CMK (cell line): ENCODE results near the gene PIK3C2G.

Experiments
- DNase-seq: peaks from one replicate; pipeline ENCODE4 v3.0.0-alpha.2; 2010; ENCODE audit warnings: low read depth

The PIK3C2G gene

DNA sequence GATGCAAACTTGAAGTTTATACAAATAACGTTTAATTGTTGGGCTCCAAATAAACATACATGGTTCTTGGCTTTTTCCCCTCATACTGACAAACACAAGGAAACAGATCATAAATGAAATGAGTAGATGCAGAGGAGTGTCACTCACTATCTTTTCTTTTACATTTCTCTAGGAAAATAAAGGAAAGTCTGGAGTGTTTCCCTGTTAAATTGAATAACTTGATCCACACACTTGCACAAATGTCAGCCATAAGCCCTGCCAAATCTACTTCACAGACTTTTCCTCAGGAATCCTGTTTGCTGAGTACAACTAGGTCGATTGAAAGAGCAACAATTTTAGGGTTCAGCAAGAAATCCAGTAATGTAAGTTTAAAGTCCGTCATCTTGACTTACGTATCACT is 301.2 kb downstream of the PIK3C2G start:
- DNase-seq: no peak

DNA sequence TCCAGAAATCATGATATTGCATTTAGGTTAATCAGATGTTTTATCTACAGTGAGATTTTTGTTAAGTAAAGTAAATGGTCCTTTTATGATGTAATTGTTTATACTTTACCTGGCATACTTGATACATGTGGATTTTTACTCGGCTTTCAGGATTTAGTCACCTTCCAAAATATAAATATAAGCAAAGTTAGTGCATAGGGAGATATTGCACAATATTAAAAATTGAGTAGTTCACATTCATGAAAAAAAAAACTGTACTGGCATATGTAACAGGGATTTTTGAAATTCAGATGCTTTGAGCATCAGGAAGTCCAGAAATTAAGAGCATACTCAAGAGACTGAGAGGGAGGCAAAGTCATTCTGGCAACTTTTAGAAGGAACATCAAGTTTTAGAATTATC is 303.0 kb downstream of the PIK3C2G start:
- DNase-seq: no peak

DNA sequence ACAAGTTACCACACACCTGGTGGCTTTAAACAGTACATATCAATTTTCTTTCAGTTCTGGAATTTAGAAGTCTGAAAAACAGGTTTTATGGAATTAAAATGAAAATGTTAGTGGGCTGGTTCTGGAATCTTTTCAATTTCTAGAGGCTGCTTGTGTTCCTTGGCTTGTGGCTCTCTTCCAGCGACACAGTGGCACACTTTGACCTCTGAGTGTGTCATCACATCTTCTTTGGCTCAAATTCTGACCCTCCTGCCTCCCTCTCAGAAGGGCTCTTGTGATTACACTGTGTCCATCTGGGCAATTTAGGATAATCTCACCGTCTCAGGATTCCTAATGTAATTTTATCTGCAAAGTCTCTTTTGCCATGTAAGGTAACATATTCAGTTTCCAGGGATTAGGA is 306.5 kb downstream of the PIK3C2G start:
- no peak for DNase-seq

DNA sequence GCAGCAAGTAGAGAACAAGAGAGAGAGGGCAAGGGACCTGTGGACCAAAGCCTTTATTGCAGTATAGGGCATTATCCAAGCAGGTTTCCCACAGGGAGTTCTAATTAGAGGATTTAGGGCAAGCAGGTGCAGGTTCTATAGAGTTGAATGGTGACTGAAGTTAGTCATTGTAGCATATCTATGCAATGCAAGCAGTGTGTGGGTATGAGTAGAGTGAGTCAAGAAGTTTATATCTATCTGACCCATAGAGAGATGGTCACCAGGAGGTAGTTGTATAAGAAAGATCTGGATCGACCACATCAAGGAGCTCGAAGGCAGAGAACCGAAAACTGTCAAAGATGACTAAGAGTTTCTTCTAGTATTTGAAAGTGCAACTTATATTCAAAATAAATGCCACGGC is 309.2 kb downstream of the PIK3C2G start:
- no peak for DNase-seq

DNA sequence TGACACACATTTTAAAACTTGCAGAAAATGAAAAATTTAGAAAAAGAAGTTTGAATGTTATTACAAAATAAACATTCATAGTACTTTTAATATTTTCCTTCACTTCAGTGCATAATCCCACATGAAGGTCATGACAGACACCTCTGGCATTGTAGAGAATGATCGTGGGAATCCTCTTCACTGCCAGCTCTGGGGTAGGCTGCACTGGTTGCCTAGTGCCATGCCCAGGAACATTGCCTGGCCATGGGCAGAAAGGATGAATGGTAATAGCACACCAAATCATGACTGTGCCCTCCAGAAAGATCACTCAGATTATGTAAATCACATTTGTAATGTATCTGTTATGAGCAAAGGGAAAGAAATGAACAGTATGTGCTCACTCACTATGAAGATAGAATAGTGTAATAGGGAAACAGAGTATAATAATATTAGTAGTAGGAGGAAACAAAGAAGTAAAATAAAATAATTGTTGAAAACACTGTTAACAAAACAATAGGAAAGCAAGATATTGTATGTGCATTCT is 314.8 kb downstream of the PIK3C2G start:
- no peak for DNase-seq

DNA sequence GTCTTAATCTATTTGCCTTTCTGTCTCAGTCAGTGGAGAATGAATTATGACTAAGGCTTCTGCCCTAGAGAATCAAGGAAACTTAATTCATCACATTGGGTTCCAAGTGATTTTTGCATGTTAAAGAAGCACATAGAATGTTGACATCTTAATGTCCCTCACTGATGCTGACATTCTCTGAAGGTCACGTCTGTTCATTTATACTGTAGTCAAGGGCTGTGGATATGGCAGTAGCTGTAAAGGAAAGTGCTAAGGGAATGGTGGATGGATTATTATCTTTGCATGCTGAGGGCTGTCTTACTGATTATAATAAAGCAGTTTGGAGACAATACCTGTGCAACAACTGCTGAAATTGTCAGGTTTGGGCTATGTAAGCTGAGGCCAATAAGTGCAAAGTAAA is 315.3 kb downstream of the PIK3C2G start:
- no peak for DNase-seq

DNA sequence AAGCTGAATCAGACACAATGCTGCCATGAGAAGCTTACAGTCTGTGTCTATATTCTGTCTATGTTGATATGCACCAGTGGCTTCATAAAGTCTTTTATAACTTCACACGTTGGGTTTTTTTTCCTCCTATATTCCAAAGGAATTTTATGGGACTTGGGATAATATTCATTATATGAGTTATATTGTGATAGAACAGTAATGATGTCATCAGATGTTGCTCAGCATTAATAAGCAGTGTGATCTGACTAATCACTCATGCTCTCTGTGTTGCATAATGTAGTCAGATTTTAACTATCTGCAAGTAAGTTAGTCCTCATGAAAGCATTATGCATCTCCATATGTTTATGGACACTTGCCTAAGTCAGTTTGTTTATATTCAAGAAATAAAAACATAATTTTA is 316.9 kb downstream of the PIK3C2G start:
- DNase-seq: no peak

DNA sequence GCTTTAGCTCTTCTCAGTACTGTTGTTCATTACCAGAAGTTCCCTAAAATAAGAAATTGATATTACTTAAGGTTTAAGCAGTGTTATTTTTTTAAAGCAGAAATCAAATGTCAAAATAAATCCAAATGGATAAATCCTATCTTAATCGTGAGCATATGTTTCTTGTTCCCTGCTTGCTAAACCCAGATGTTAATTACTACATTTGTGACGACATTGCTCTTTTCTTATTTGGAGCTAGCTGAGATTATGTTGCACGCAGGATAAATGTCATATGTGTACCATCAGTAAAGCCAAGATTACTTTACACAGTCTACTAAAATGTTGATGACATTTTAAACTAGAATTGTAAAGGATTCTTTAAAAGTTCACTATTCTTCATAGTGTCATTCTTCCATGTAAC is 319.0 kb downstream of the PIK3C2G start:
- no peak for DNase-seq

DNA sequence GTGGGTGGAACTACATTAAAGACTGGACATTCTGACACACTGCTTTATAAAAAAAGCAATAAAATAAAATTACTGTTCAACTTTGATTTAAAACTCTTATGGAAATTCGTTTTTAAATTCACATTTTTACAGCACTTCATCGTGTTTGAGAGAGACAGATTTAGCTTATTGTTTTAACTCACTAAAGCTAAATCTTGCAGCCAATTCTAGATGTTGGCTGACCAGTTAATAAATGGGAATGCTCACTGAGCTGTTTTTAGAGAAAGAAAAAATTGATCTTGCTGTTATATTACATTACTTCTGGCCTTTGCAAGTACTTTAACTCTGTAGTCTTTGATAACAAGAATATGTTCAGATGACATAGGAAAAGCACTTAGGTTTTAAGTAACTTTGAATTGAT is 319.4 kb downstream of the PIK3C2G start:
- DNase-seq: no peak

DNA sequence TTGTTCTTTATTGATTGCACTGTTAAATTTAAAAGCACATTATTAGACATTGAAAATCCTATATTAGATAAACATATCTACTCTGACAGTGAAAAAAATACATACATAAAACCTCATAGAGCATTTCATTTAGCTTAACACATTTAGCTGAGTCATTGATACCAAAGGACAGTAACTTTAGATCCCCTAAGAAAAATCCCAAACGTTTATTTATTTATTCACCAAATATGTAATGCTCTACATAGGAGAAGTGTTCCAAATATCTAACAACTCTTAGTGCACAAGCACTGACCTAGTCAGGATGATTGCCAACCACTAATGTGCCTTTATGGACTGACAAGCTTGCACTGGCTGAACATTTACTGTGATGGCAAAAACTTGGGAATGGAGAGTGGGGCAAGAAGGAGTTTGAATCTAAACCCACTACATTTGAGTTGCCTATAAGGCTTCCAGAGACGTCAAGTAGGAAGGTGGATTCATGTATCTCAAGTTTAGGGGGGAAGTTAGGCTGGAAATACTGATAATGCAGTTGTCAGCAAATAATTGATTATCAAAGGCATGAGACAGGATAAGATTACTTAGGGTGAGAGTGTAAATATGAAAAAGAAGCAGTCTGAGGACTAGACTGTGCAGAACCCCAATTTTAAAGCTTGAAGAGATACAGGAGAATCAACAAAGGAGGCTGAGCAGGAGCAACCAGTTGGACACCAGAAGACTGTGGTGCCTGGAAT is 320.1 kb downstream of the PIK3C2G start:
- DNase-seq: no peak

DNA sequence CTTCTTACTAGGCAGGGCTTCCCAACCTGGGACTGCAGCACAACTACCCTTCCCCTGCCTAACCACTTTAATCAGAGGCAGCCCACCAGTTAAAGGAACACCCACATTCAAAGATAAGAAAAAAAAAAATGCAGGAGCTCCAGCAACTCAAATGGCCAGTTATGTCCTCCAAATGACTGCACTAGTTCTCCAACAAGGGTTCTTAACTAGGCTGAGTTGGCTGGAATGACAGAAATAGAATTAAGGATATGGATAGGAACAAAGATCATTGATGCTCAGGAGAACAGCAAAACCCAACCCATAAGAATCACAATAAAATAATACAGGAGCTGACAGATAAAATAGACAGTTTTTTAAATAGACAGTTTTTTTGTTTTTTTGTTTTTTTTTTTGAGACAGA is 322.3 kb downstream of the PIK3C2G start:
- DNase-seq: no peak

DNA sequence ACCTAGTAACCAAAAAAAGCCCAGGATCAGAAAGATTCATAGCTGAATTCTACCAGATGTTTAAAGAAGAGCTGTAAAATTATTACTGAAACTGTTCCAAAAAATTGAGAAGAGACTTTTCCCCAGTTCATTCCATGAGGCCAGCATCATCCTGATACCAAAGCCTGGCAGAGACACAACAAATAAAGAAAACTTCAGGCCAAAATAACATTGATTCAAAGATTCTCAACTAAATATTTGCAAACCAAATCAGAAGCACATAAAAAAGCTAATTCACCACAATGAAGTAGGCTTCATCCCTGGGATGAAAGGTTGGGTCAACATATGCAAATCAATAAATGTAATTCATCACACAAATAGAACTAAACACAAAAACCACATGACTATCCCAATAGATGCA is 325.3 kb downstream of the PIK3C2G start:
- no peak for DNase-seq

DNA sequence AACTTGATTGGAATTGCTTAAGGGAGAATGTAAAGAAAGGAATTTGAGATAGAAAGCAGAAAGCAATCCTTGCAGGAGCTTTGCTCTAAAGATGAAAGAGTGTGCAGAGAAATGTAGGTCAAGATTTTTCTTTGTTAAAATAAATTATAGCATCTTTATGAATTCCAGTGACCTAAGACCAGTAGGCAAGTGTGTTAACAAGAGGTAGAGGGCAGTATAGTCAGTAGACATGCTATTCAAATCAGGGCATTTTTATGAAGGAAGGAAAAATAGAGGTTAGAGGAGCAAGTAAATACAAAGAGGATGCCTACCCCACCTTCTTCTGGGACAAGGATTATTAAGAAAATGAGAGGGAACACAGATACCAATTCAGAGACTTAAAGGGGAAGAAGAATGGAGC is 328.0 kb downstream of the PIK3C2G start:
- no peak for DNase-seq

DNA sequence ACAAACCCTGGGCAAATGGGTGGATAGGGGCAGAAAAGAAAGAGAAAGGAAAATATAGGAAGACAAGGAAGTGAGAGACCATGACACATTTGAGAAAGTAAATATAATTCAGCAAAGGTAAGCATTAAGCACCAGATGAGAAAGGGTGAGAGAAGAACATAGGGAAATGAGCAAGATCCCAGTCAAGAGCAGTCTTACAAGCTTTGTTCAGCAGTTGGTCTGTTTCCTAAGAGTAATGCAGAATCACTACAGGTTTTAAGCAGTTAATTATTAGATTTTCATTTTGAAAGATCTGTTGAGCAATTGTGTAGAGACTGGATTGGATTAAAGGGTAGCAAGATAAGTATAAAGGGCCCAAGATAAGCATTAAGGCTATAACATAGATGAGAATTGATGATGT is 330.2 kb downstream of the PIK3C2G start:
- DNase-seq: no peak

DNA sequence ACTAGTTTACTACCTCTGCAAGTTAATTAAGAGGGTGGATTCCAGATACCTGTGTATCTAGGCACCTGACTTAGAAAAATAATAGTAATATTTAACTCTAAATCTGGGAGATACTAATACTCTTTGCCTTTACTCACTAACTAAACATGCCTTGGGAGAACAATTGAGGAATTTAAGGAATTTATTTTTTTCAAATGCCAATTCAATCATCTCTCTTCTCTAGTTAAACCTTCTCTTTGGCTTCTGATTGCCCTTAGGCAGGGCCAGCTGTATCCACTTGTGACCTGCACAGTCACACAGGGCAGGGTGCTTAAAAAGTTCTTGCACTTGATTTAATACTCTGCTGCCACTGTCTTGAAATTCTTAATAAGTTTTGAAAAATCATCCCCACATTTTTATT is 334.1 kb downstream of the PIK3C2G start:
- DNase-seq: no peak

DNA sequence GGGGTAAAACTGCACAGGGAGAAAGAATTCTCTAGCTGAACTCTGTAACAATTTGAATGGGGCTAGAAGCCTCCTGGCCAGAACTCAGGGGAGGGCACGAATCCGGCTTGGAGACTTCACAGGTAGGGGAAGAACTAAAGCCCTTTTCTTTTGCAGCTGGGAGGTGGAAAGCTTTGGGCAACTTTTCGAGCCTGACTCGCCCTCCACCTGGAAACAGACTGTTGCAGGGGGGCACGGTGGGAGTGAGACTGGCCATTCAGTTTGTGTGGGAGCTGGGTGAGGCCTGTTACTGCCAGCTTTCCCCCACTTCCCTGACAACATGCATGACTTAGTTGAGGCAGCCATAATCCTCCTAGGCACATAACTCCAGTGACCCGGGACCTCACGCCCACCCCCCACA is 340.6 kb downstream of the PIK3C2G start:
- DNase-seq: no peak

DNA sequence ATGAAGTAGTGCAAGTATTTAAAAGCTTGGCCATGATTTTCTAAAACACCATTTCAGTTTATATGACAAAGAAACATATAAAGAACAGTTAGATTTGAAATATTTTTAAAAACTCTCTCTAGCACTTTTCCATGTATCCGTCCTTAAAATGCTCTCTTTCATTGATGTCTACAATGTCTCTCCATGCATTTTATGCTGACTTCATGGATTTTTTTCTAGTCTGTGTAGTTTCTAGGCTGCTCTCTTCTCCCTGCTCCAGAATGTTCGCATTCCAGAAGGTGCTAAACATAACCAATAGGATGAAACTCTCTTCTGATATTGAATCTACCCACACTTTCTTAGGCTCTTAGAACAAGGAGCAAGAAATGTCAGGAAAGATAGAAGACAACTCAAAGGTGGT is 351.7 kb downstream of the PIK3C2G start:
- DNase-seq: no peak

DNA sequence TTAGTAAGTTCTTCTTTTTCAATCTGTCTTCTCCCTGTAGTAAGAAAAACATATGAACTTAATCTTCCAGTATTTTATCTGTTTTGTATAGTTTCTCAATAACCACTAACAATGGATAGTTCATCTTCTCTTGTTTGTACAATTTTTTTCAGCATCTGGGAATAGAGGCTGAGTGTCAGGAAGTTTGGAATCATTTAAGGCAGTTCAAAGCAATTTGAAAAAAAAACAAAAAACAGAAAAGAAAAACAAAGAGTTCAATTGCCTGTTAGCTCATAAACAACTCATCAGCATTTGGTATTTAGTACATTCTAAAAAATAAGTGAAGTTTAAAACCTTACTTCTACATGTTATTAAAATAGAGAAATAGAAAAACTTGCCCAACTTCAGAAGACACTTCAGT is 359.7 kb downstream of the PIK3C2G start:
- DNase-seq: no peak

DNA sequence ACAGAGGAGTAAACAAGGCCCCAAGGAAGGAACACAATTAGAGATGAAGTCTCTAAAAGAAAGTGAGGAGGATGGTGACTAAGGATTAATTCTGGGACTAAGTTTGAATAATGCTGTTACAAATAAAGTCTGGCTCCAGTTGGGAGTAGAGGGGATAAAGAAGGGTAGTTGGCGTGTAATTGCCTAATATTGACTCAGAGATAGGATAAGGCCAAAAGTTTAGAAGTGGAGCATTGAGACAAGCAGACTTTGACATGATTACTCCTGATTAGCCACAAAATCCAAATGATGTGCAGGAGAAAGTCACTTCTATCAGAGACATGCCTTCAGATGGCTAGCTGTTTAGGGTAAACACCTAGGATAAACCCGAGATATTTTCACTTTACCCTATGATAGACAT is 368.1 kb downstream of the PIK3C2G start:
- DNase-seq: no peak

DNA sequence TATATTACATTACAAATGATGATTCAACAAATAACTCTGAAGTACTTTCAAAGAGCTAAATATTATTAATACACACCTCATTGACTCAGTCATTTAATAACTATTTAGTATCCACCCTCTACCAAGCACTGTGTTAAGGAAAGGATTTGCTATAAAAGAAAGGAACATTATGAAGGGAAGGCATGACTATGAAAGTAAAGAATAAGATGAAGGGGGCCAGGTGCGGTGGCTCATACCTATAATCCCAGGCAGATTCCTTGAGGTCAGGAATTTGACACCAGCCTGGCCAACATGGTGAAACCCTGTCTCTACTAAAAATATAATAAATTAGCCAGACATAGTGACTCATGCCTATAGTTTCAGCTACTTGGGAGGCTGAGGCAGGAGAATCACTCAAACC is 368.6 kb downstream of the PIK3C2G start:
- DNase-seq: no peak

DNA sequence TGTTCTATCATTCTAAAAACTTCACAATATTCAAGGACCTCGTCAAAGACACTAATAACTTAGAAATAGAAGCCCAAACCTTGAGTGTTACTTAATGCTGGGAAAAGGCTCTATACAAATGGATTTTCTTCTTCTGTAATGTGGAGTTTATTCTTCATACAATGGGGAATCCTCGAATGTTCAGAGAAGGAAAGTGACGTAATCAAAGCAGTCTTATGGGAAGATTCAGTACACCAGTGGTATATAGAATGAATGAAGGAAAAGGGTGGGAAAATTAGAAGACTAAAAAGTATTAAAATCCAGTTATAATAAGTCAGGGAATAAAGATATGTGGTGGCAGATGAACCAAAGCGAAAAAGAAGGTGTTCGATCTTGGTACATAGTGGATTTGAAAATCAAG is 370.0 kb downstream of the PIK3C2G start:
- DNase-seq: no peak

DNA sequence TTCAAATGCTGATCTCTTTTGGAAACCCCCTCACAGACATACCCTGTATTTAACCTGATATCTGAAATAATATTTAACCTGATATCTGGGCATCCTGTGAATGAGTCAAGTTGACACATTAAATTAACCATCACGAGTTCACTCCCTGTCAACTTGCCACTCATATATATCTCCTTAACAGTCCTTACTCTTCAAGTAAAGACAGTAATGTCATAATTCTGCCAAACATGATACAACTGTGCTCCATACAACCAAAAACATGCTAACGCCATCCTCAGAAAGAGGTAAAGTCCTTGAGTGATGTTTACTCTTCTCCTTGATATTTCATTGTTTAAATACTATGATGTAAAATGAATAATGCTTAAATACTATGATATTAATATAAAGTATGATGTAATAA is 371.5 kb downstream of the PIK3C2G start:
- DNase-seq: no peak

DNA sequence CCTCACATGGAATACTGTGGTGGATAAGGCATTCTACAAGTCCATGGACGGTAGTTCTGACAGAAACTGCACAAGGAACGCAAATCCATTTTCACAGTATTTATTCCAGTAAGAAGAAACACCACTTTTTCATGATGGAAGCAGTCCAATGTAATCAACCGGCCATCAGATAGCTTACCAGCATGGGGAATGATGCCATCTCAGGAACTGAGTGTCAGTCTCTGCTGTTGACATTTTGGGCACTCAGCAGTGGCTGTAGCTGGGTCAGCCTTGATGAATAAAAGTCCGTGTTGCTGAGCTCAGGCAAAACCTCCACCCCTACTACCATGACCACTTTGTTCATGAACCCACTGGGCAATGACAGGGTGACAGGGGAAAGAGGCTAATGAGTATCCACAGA is 373.1 kb downstream of the PIK3C2G start:
- no peak for DNase-seq

DNA sequence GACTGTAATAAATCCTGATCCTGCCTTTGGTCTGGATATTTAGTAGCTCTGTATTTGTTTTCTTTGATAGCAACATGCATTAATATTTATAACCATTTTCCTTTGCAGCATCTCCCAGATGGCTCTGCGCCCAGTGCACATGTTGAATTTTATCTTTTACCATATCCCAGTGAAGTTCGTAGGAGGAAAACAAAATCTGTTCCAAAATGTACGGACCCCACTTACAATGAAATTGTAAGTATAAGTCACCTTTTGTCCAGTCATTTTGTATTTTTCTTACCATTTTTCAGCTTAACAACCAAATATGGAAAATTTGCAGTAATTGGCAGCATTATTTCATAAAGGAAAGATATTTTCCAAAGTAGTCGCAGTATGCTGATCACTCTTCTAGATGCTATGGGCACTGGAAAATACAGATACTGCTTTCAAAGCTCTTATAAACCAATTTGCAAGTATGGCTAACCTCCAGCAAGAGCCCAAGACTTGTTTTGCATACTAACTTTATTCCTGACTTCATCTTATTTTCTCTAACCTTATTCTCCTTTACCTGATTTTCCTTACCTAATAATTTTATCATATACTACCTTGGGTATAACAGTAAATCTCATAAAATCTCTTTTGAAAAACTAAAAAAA is 379.1 kb downstream of the PIK3C2G start:
- DNase-seq: no peak
